Astrocyte of the spinal cord (primary cell): ENCODE results near the gene ATP8B3.

ENCODE experiments used
- DNase-seq: peaks from one replicate; pipeline ENCODE4 v3.0.0; 2011; ENCODE audit warnings: low read depth, low spot score
- H3K4me3 ChIP-seq: 2 replicates; pipeline ENCODE4 v1.5.1; 2011; ENCODE audit warnings: low read depth, mild to moderate bottlenecking, low read length, moderate library complexity
- CTCF ChIP-seq: IDR thresholded peaks from 2 replicates; pipeline ENCODE4 v1.5.1; 2012; ENCODE audit warnings: low read depth, mild to moderate bottlenecking, low read length, inconsistent platforms
- in situ Hi-C: cut with HindIII; loops from 2 replicates; pipeline ENCODE4 v1.10.0; 2017; ENCODE audit warnings: low sequenced_read_pairs

ATP8B3 gene

GRCh38 chr19:1752757-1753728, 59.0 kb downstream of the ATP8B3 start, which contains the start of gene ONECUT3:
ONECUT3 (plus strand) TSS chr19:1753506; CDS start chr19:1753663, 157 bp downstream.
- no peak for DNase-seq
- H3K4me3 ChIP-seq, result no peak within 1 kb of the TSS
- no peak for TF ChIP-seq CTCF
- in situ Hi-C loops, result no loop called here

- no peak for DNase-seq
- in situ Hi-C loops, result no loop called here
- TF ChIP-seq CTCF, result no peak
These were observed 59.9 kb downstream of the ATP8B3 start for GRCh38 chr19:1752009-1752756.

GRCh38 chr19:1751367-1752008, 60.6 kb downstream of the ATP8B3 start:
- no peak for TF ChIP-seq CTCF
- DNase-seq, result no peak
- in situ Hi-C loops, result no loop called here
- no peak overlapping the region for H3K4me3 ChIP-seq

More at GRCh38 chr19:1752009-1752756, 59.9 kb downstream of the ATP8B3 start:
- H3K4me3 ChIP-seq, result no peak overlapping the region

- H3K4me3 ChIP-seq, result no peak overlapping the region
- in situ Hi-C loops, result no loop called here
- no peak for TF ChIP-seq CTCF
- DNase-seq, result no peak
These were observed 61.6 kb downstream of the ATP8B3 start for GRCh38 chr19:1750343-1751021.

- H3K4me3 ChIP-seq, result no peak overlapping the region
- in situ Hi-C loops, result no loop called here
- no peak for DNase-seq
- TF ChIP-seq CTCF, result no peak
These were observed 62.4 kb downstream of the ATP8B3 start for GRCh38 chr19:1749373-1750342.
